HG03457 (cell line): ENCODE data around the gene FAM241B.

Experiments used
- ATAC-seq: cut with Tn5 transposase; IDR thresholded peaks from one replicate; pipeline ENCODE4 v1.9.1; 2021; ENCODE audit warnings: moderate number of reproducible peaks; ENCODE audit not compliant: unreplicated experiment

FAM241B gene

GRCh38 chr10:69633673-69634635 is 3.9 kb downstream of the FAM241B start:
- ATAC-seq: no peak

DNA sequence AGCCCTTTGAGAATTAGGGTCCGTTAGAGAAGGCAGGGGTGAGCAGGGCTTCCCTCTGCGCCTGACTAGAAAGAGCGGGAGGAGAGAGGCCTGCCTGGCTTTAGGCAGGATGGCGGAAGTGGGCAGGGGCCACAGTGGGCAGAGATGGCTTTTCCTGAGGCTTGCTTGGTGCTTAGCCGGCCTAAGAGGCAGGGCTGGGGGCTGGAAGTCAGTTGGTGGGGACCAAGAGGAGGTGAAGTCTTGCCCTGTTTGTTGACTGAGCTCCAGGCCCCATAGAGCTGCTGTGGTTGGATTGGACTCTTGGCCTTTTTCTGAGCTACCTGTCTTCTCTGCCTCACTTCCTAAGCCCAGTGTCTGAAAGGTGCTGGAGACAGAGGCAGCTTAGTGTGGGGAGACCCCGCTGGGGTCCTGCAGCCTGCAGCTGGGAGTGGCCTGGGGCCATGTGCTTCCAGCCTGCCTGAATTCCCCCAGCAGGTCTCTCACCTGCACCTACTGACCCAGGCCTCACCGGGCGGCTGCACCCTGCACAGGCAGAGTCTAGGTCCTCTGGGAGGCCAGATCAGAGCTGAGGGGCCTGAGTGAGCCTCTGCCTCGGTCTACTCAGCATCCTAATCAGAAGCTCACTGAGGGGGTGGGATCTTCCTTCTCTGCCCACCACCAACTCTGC is 4.8 kb downstream of the FAM241B start:
- ATAC-seq: no peak

GRCh38 chr10:69635428-69636272 is 5.6 kb downstream of the FAM241B start:
- no peak for ATAC-seq

- ATAC-seq: no peak
These were observed 6.2 kb downstream of the FAM241B start for GRCh38 chr10:69636273-69636575.

GRCh38 chr10:69636626-69637605 is 6.9 kb downstream of the FAM241B start:
- no peak for ATAC-seq

GRCh38 chr10:69638642-69639041 is 8.6 kb downstream of the FAM241B start:
- ATAC-seq: no peak

DNA sequence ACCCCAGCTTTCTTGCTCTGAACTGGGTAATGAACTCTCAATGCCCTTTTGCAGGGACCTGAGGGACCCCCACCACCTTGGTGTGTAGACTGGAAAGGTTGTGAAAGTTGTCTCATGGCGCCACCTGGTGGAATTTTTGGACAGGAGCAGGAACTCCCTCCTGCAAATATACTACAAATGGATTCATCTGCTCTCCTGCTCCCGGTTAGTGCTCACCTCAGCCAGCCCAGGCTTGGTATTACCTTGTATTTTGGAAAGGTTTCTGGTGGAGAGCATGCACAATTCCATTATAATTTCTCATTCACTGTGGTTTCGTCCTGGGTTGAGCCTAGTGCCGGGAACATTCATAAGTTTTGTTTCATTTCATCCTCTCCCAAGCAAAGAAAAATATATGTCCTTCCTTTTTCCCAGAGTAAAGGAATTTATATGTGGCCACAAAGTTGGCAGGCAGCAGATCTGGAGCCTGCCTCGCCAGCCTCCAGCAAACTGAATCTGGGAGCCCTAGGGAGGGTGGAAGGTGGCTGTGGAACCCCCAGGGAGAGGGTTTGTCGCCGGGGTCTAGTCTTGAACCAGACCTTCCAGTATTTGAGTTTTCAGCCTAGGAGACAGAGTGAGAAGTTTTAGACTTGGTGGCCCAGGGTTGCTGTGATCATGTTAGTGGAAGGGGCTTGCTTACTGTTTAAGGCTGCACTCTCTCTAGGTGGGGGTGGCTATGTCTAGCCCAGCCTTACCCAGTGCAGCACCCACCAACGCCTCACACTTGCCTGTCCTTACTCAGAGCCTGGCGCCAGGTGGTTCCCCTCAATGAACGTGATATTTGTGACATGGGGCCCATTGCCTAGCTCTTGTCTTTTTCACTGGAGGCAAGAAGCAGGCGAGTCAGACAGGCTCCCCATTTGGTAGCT is 9.5 kb downstream of the FAM241B start:
- ATAC-seq: no peak

DNA sequence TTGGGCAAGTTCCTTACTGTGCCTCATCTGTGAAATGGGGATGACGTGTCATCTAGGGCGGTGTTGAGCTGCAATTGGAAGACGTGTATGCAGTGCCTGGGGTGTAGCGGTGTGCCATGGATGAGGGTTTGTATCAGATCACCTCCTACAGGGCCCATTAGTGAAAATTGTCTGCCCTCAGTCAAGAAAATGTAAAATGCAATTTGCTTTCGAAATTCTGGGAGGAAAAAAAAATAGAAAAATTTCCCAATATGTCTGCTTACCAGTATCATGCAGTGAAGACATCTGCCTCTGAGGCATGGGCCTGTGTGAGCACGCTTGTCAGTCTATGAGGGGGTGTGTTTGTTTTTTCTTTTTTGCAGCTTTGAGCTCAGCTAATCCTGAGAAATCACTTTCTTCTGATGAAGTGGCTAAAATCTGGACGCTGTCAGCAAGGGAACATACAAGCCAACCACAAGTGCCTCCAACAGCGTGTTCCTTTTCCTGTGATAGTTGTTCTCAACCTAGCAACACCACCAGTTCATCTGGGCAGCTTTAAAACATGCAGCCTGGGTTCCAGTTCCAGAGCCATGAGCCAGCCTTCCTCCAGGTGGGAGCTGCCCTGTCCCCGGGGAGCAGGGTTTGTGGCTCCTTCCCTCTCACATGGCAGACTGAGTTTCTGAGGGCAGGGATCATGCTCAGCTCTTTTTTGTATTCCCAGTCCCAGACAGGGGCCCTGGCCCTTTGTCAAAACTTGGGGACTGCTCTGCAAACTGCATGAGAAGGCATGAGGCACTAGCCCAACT is 10.3 kb downstream of the FAM241B start:
- ATAC-seq: no peak

- ATAC-seq: no peak
These were observed 11.4 kb downstream of the FAM241B start for GRCh38 chr10:69641261-69641980.

- no peak for ATAC-seq
These were observed 12.7 kb downstream of the FAM241B start for GRCh38 chr10:69642747-69643146.

GRCh38 chr10:69643779-69644657 is 14.0 kb downstream of the FAM241B start:
- ATAC-seq: no peak

DNA sequence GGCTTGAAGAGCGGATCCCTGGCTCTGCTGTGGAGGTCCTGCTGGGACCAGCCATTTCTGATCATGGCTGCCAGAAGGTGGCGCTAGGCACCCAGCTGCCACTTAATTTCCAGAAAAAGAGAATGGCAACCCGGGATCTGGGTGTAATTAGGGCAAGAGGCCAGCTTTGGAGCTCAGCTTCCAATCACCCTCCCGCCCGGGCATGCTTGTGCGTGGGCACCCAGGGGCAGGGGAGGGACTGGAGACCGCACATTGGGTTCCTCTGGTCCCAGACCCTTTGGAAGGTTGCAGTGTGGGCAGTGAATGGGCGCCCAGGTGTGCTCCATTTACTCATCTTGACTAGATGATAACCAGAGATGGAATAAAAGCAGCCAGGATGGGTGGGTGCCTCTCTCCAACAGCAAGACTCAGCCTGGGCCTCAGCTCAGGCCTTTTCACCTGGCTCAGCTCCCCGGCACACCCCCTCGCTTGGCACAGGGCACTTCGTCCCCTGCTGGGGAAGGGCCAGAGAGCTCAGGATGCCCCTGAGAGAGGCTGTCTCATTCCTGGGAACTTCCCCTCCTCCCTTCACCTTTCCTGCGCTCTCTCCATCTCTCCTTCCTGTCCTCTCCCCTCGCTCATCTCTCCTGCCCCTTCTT is 14.7 kb downstream of the FAM241B start:
- ATAC-seq: no peak

- no peak for ATAC-seq
These were observed 15.5 kb downstream of the FAM241B start for GRCh38 chr10:69645296-69646184.

- ATAC-seq: no peak
These were observed 16.4 kb downstream of the FAM241B start for GRCh38 chr10:69646185-69647060.
